ENCODE measurements around the gene SERPINB13. TPM values are rescaled to one million over a fixed set of nuclear protein-coding genes. Genes with fewer than 3 reads are reported as not detected.
"Not testable (repeated sequence)": the region's sequence is repeated elsewhere in the genome, so short reads cannot be mapped to it uniquely, and the experiment has no call there.

The SERPINB13 gene
- polyA plus RNA-seq, 2 of the 4 experiments (the other 2 are of a cell fraction): not detected

DNA sequence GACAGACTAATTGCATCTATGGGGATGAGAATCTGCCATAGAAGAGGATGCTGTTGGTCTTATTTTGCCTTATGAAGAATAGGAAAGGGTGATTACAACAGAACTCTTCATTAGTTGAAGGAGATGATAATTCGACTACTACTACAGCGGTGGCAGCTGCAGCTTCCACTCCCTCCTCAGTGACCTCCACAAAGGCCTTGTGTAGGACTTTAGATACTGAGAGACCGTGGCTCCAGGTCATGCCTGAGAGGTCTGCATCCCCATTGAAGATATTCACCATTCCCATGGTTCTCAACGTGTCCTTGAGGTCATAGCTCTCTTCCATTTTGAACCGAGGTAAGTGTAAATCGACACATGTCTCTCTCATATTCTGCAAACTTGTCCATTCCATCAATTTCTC lies 50.6 kb downstream of the SERPINB13 start:
- TF ChIP-seq CBX8 (IDR thresholded peaks at IDR 0.05) (no peak), CHD2 (IDR thresholded peaks at IDR 0.05; ENCODE audit: low read length, partially characterized antibody) (no peak)
- Histone ChIP-seq H3K9me3 (no peaks in the 10 kb centered on the region), H3K27ac (no peak overlapping the region), H3K4me2 (no peak overlapping the region), H3K4me1 (no peaks in the 10 kb centered on the region), H3K4me3 (no peak overlapping the region)
- ChIA-PET CTCF (no interaction called here), POLR2A (no interaction called here)
- WGBS (ENCODE audit: missing lambda C conversion rate): 38% methylated on average over 6 of the region's 6 CpGs
- DNase-seq (ENCODE audit: low read depth in 1 of 2, low spot score in 1 of 2) (no peak), FAIRE-seq (no peak), ATAC-seq (no peak)

DNA sequence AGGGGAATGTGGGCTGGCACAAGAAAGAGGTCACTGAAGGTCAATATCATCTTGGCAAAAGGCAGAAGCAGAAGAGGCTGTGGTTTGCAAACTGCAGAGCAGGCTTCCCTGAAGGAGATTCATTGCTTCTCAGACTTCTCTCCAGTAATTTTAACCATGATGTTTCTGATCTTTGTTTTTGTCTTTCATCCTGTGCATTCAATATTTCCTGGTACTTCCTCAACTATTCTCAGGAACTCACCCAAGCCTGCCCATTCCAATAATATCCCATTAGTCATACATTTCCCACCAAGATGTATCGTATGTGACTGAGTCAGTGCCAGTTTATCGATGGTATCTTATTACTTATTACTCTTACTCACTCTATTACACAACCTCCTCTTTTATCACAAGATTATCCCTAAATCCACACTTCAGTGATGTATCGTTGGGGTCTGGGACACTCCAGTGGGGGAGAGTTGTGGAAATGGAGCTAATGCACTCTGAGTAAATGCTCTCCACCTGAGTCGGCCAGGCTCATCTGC lies 54.1 kb downstream of the SERPINB13 start:
- H3K4me3 ChIP-seq; ATAC-seq; H3K27ac ChIP-seq; H3K9me3 ChIP-seq; DNase-seq (ENCODE audit: low read depth in 1 of 2, low spot score in 1 of 2); H3K4me2 ChIP-seq; H3K4me1 ChIP-seq; POLR2A ChIA-PET; CTCF ChIA-PET; FAIRE-seq: not testable (repeated sequence)
- 23% methylated on average over 4 of the region's 4 CpGs for WGBS (ENCODE audit: missing lambda C conversion rate)

DNA sequence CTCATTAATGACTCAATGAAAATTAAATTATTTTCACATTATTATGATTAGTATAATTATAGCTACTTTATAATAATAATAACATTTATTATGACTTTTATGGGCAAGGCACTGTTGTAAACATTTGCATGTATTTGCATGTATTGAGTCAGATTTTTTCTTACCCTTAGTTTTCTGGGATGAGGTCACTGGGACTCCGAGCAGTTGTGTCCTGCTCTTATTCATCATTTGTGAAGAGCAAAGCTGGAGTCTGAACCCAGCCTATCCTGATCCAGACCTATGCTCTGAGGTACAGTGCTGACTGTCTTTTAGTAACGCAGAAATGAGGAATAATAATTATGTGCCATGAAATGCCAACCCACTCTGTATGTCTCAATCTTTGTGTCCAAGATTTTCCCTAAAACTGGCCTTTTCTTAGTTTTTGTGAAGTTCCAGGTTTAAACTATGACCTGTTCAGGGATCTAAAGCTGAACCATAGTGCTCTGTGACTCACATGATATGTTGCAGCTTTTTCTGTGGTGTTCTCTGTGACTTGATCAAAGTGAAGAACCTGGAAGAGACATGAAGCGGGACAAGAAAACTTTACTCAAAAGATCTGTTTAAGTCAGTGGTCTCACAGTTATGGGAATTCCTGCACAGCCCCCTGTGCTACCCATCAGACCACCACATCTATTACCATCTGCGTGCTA lies 55.7 kb downstream of the SERPINB13 start:
- H3K9me3 ChIP-seq; H3K27ac ChIP-seq; POLR2A ChIA-PET; ATAC-seq; H3K4me1 ChIP-seq; CTCF ChIA-PET; DNase-seq (ENCODE audit: low read depth in 1 of 2, low spot score in 1 of 2); H3K4me2 ChIP-seq; H3K4me3 ChIP-seq; FAIRE-seq: not testable (repeated sequence)
- WGBS (ENCODE audit: missing lambda C conversion rate): 63% methylated on average over 4 of the region's 4 CpGs

DNA sequence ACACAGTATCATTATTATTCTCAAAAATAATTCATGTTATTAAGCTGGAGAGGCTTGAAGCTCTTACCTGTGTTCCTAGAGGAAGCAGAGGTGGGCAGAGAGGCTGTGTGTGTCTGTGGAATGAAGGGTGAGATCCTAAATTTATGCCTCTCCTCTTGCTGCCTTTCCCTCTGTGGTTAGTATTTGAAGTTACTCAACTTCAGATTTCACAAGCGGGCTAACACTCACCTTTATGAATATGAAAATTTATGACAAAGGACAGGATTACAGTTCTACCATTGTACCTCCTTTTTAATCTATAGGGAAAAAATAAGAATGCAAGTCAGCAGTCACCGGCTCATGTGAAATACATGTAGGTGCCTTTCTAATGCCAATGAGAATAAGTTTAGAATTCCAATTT lies 57.0 kb downstream of the SERPINB13 start, which contains the start of gene SERPINB4:
SERPINB4 (minus strand) TSS at position 115 of the 400 bp plus-strand sequence. CDS start 679 bp downstream, outside the sequence.
- H3K4me2 ChIP-seq; H3K4me3 ChIP-seq; DNase-seq (ENCODE audit: low read depth in 1 of 2, low spot score in 1 of 2); H3K9me3 ChIP-seq; ATAC-seq; H3K4me1 ChIP-seq; H3K27ac ChIP-seq; POLR2A ChIA-PET; CTCF ChIA-PET; FAIRE-seq: not testable (repeated sequence)
- 33% methylated on average over 1 of the region's 2 CpGs for WGBS (ENCODE audit: missing lambda C conversion rate)

DNA sequence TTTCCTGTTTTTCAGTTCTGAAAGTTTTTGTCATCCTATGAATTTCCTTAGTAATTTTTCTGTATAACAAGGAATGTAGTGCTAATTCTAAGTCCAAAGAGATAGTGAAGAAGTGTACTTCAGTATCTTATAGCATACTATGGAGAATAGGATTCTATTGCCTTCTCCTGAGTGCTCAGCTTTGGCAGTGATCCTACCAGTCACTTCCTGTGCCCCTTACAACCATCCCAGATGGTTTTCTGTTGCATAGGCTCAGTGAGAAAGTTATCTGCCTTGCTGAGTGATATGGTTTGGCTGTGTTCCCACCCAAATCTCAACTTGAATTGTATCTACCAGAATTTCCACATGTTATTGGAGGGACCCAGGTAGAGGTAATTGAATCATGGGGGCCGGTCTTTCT lies 57.6 kb downstream of the SERPINB13 start:
- POLR2A ChIA-PET; H3K27ac ChIP-seq; ATAC-seq; H3K4me3 ChIP-seq; H3K9me3 ChIP-seq; H3K4me1 ChIP-seq; H3K4me2 ChIP-seq; FAIRE-seq; CTCF ChIA-PET; DNase-seq (ENCODE audit: low read depth in 1 of 2, low spot score in 1 of 2): not testable (repeated sequence)
- whole genome bisulfite sequencing (ENCODE audit: missing lambda C conversion rate): 100% methylated on average over 1 of the region's 1 CpG

DNA sequence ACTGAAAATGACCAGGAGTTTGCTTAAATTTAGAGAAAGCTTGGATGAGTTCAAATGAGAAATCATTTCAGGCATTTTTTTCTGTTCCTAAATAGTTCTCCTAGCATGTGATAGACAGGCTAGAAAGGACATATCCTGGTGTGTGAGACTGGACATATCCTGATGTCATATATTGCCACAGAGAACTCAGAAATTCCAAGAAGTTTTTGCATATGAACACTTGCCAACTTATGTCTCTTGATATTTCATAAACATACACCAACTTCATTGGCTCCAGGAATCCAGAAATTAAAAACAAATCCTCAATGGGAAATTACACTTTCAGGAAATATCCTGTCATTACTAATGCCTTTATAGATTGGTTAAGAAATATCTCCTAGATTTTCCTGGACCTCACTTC lies 59.8 kb downstream of the SERPINB13 start:
- H3K27ac ChIP-seq: no peak overlapping the region
- FAIRE-seq: no peak
- H3K4me1 ChIP-seq: no peaks in the 10 kb centered on the region
- H3K4me3 ChIP-seq: no peak overlapping the region
- no peak for ATAC-seq
- CTCF ChIA-PET: no interaction called here
- POLR2A ChIA-PET: no interaction called here
- H3K9me3 ChIP-seq: no peaks in the 10 kb centered on the region
- TF ChIP-seq TP53 (CRISPR knock-in tag; IDR thresholded peaks at IDR 0.05) (no peak), HOXB5 (CRISPR knock-in tag; IDR thresholded peaks at IDR 0.05) (no peak), CBX2 (IDR thresholded peaks at IDR 0.05; ENCODE audit: borderline replicate concordance, low read depth) (no peak), SREBF2 (IDR thresholded peaks at IDR 0.05) (no peak), NFE2L2 (conservative IDR thresholded peaks at IDR 0.05; ENCODE audit: low read length) (no peak), RFX5 (IDR thresholded peaks at IDR 0.05) (no peak), NPAS2 (CRISPR knock-in tag; IDR thresholded peaks at IDR 0.05; ENCODE audit: borderline replicate concordance) (no peak), MYC (IDR thresholded peaks at IDR 0.05; ENCODE audit: borderline replicate concordance, low read length) (no peak), FOSB (CRISPR knock-in tag; IDR thresholded peaks at IDR 0.05) (no peak), JUNB (IDR thresholded peaks at IDR 0.05) (no peak), EHF (CRISPR knock-in tag; IDR thresholded peaks at IDR 0.05) (no peak), RAD21 (conservative IDR thresholded peaks at IDR 0.05 in 1 of 2, IDR thresholded peaks at IDR 0.05 in 1 of 2) (no peak), GATA3 (IDR thresholded peaks at IDR 0.05; ENCODE audit: borderline replicate concordance) (no peak), KDM5A (IDR thresholded peaks at IDR 0.05) (no peak), HOXA7 (CRISPR knock-in tag; IDR thresholded peaks at IDR 0.05) (no peak), HOXB13 (CRISPR knock-in tag; IDR thresholded peaks at IDR 0.05; ENCODE audit: low read depth) (no peak)
- TF ChIP-seq, protein P1, sequence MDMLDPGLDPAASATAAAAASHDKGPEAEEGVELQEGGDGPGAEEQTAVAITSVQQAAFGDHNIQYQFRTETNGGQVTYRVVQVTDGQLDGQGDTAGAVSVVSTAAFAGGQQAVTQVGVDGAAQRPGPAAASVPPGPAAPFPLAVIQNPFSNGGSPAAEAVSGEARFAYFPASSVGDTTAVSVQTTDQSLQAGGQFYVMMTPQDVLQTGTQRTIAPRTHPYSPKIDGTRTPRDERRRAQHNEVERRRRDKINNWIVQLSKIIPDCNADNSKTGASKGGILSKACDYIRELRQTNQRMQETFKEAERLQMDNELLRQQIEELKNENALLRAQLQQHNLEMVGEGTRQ (IDR thresholded peaks at IDR 0.05): no peak
- TF ChIP-seq, protein P2, sequence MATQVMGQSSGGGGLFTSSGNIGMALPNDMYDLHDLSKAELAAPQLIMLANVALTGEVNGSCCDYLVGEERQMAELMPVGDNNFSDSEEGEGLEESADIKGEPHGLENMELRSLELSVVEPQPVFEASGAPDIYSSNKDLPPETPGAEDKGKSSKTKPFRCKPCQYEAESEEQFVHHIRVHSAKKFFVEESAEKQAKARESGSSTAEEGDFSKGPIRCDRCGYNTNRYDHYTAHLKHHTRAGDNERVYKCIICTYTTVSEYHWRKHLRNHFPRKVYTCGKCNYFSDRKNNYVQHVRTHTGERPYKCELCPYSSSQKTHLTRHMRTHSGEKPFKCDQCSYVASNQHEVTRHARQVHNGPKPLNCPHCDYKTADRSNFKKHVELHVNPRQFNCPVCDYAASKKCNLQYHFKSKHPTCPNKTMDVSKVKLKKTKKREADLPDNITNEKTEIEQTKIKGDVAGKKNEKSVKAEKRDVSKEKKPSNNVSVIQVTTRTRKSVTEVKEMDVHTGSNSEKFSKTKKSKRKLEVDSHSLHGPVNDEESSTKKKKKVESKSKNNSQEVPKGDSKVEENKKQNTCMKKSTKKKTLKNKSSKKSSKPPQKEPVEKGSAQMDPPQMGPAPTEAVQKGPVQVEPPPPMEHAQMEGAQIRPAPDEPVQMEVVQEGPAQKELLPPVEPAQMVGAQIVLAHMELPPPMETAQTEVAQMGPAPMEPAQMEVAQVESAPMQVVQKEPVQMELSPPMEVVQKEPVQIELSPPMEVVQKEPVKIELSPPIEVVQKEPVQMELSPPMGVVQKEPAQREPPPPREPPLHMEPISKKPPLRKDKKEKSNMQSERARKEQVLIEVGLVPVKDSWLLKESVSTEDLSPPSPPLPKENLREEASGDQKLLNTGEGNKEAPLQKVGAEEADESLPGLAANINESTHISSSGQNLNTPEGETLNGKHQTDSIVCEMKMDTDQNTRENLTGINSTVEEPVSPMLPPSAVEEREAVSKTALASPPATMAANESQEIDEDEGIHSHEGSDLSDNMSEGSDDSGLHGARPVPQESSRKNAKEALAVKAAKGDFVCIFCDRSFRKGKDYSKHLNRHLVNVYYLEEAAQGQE (IDR thresholded peaks at IDR 0.05): no peak
- no peak overlapping the region for H3K4me2 ChIP-seq
- no peak for DNase-seq (ENCODE audit: low read depth in 1 of 2, low spot score in 1 of 2)
